AML-193 (cell line): ENCODE data around the gene PPEF1.
"Not testable (repeated sequence)": the region's sequence is repeated elsewhere in the genome, so short reads cannot be mapped to it uniquely, and the experiment has no call there.

Experiments
- DNase-seq, 2 experiments: peaks; one replicate each; lab custom pipeline; 2025; lab: John Stamatoyannopoulos, UW

Gene PPEF1

GRCh38 chrX:18793601-18794089, 86.2 kb downstream of the PPEF1 start:
- DNase-seq: no peak

DNA sequence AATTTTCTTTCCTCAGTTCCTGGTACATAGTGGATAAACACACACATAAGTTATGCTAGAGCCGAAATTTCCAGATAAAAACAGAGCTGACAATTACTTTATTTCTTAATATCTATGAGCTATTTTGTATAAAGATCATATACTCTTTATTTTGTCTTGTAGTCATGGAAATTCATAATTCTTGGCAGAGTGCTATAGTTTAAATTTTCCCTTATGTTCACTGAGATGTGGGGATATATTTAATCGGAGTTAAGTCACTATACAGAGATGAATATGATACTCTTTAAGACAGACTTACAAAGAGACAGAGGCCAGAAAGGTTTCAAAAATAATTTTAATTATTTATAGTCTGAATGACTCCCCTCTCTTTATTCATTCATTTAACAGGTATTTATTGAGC, 89.7 kb downstream of the PPEF1 start:
- DNase-seq: no peak

DNA sequence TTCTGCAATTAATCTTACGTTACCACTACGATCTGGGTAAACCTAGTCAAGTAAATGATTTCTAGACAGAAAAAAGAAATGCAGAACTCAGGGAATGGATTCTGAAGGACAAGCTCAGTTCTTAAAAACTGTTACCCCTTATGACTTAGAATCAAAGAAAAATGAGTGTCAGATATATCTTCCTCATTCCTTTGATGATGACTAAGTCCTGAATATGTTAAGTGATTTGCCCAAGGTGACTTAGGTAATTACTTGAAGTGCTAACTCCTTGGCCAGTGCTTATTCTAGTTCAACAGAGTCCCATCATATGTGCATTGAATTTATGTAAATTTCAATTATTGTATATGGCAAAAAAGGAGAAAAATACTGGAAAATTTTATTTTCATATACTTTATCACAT, 92.5 kb downstream of the PPEF1 start:
- no peak for DNase-seq

GRCh38 chrX:18809641-18810040, 102.2 kb downstream of the PPEF1 start:
- no peak for DNase-seq

DNA sequence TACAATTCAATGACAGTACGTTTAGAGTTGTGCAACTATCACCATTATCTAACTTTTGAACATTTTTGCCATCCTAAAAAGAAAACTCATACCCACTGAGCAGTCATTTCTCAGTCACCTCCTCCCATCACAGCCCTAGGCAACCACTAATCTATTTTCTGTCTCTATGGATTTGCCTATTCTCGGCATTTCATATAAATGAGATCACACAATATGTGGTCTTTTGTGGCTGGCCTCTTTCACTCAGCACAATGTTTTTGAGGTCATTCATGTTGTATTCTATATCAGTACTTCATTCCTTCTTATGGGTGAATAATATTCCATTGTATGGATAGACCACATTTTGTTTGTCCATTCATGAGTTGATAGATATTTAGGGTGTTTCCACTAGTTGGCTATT, 103.0 kb downstream of the PPEF1 start:
- no peak for DNase-seq

DNA sequence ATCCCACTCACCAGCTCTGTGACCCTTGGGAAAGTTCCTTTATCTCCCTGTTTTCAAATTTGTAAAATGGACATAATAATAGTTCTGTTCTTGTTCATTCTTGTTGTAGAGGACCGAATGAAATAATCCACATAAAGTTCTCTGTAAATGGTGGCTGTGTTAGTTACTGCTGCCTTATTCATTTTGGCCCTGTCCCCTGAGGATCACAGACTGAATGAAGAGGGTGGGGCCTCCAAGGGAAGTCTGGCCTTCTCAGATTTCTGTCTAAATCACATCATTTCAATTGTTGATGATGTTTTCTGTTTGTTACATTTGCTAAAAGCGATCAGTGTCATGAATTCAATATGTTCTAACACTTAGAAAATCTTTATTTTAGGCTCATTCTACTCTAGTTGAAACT, 117.9 kb downstream of the PPEF1 start:
- DNase-seq: no peak

GRCh38 chrX:18828832-18829404, 121.5 kb downstream of the PPEF1 start:
- DNase-seq: no peak

GRCh38 chrX:18833071-18833731, 125.8 kb downstream of the PPEF1 start:
- no peak for DNase-seq

DNA sequence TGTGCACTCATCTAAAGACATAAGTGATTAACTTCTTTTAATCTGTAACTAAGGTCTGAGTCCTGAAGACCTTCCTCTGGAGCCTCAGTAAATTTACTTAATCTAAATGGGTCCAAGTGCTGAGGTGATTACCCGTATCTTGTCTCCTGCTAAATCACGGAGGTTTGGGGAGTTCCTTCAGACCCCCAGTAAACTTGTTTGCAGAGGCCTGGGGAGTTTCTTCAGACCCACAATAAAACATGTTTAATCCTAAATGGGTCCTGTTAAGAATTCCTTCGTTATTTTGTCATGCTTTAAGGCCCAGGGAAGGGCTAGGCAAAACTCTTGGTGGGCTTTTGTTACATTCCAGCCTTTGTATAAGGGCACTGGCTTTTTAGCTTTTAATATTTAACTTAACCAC, 140.5 kb downstream of the PPEF1 start:
- DNase-seq: not testable (repeated sequence)

GRCh38 chrX:18855919-18856644, 148.6 kb downstream of the PPEF1 start:
- DNase-seq: no peak

DNA sequence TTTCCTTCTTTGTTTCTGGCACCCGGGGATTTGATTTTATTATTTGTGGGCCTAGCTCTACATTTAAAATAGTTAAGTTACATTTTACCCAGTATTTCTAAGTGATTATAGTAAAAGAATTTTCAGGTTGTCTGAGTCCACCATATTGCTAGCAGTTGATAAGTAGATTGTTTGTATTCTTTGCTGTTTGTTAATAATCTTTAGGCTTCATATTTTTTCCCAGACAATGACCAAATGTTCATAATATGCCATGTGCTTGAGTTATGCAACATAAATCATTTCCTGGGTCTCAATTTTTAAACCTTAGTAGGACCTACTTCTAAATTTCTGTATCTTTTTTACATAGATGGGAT, 149.2 kb downstream of the PPEF1 start:
- DNase-seq: no peak

- no peak for DNase-seq
Observed at GRCh38 chrX:18861511-18861910, 154.1 kb downstream of the PPEF1 start.

GRCh38 chrX:18864390-18864920, 157.0 kb downstream of the PPEF1 start:
- DNase-seq: no peak

GRCh38 chrX:18871161-18871890, 163.9 kb downstream of the PPEF1 start:
- DNase-seq: no peak

GRCh38 chrX:18871970-18872369, 164.5 kb downstream of the PPEF1 start:
- no peak for DNase-seq

- DNase-seq: no peak
Observed at GRCh38 chrX:18872621-18873020, 165.2 kb downstream of the PPEF1 start.

- no peak for DNase-seq
Observed at GRCh38 chrX:18873189-18873791, 165.8 kb downstream of the PPEF1 start.

GRCh38 chrX:18873836-18874235, 166.4 kb downstream of the PPEF1 start:
- no peak for DNase-seq

GRCh38 chrX:18874560-18875255, 167.3 kb downstream of the PPEF1 start:
- DNase-seq: no peak

- no peak for DNase-seq
Observed at GRCh38 chrX:18875256-18875878, 167.9 kb downstream of the PPEF1 start.

DNA sequence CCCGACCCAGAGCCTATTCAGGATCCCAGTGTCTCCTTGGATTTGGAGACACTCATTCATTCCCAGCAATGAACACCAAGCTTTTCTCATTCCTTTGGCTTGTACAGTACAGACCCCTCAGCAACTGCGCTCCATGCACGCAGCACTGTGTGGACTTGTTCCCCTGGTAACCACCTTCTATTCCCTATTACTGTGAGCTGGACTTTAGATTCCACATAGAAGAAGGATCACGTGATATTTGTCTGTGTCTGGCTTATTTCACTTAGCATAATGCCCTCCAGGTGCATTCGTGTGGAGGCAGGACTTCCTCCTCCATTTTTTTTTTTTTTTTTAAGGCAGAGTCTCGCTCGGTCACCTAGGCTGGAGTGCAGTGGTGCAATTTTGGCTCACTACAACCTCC, 170.0 kb downstream of the PPEF1 start:
- DNase-seq: no peak
